WERI-Rb-1 (cell line): ENCODE data around the gene MYO7B.

ENCODE experiments used
- DNase-seq: peaks from one replicate; pipeline ENCODE4 v3.0.0-alpha.2; 2020
- H3K27ac ChIP-seq: fragments of 250-450 bp; sonication (Bioruptor Pico); 2 replicates; pipeline ENCODE4 v1.5.1; 2020; ENCODE audit warnings: mild to moderate bottlenecking, moderate library complexity
- H3K27me3 ChIP-seq: fragments of 250-450 bp; sonication (Bioruptor Pico); 2 replicates; pipeline ENCODE4 v1.5.1; 2021; ENCODE audit warnings: mild to moderate bottlenecking, low read depth, moderate library complexity; ENCODE audit not compliant: insufficient read depth, severe bottlenecking
- H3K36me3 ChIP-seq: fragments of 250-450 bp; sonication (Bioruptor Pico); 2 replicates; pipeline ENCODE4 v1.5.1; 2020; ENCODE audit warnings: mild to moderate bottlenecking, moderate library complexity
- H3K4me3 ChIP-seq: 2 replicates; pipeline ENCODE4 v1.5.1; 2011; ENCODE audit warnings: low read depth, mild to moderate bottlenecking, control low read depth, low read length
- H3K9me3 ChIP-seq: fragments of 250-450 bp; sonication (Bioruptor Pico); 2 replicates; pipeline ENCODE4 v1.5.1; 2021; ENCODE audit warnings: mild to moderate bottlenecking, moderate library complexity; ENCODE audit not compliant: severe bottlenecking
- TF ChIP-seq, protein P1 (sequence below): IDR thresholded peaks from 2 replicates; pipeline ENCODE4 v1.5.1; 2011; ENCODE audit warnings: low read depth, mild to moderate bottlenecking, control low read depth, inconsistent platforms, low read length

The MYO7B gene

DNA sequence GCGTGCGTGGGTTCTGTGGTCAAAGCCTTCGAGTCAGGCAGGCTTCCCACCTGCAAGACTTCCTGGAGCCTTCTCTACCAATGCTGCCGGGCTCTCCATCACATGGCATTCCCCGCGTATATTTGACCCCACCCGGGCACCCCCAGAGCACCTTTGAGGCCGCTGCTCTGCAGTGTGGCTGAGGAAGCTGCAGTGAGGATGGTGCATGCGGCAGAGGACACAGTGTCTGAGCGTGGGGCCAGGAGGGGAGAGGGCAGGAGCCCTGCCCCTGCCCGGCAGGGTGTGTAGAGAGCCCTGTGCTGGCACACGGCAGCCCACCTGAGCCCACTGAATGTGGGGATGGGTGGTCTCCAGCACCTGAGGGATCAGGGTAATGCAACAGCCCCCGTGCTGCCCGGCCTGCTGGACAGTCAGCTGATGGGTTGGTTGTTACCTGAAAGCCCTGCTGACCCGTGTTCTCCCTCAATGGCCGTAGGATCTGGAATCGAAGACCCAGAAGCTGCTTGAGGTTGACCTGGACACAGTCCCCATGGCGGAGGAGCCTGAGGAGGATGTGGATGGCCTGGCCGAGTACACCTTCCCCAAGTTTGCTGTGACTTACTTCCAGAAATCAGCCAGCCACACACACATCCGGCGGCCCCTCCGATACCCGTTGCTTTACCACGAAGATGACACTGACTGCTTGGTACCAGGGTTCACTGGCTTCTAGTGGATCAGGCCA, 73.7 kb downstream of the MYO7B start:
- Histone ChIP-seq H3K4me3 (no peak overlapping the region), H3K9me3 (peaks cover 9% of the 10 kb centered on the region), H3K27ac (no peak overlapping the region), H3K27me3 (no peaks in the 10 kb centered on the region), H3K36me3 (no peaks in the 10 kb centered on the region)
- DNase-seq = peak; percentile 5
- TF ChIP-seq, protein P1, sequence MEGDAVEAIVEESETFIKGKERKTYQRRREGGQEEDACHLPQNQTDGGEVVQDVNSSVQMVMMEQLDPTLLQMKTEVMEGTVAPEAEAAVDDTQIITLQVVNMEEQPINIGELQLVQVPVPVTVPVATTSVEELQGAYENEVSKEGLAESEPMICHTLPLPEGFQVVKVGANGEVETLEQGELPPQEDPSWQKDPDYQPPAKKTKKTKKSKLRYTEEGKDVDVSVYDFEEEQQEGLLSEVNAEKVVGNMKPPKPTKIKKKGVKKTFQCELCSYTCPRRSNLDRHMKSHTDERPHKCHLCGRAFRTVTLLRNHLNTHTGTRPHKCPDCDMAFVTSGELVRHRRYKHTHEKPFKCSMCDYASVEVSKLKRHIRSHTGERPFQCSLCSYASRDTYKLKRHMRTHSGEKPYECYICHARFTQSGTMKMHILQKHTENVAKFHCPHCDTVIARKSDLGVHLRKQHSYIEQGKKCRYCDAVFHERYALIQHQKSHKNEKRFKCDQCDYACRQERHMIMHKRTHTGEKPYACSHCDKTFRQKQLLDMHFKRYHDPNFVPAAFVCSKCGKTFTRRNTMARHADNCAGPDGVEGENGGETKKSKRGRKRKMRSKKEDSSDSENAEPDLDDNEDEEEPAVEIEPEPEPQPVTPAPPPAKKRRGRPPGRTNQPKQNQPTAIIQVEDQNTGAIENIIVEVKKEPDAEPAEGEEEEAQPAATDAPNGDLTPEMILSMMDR = no peak

DNA sequence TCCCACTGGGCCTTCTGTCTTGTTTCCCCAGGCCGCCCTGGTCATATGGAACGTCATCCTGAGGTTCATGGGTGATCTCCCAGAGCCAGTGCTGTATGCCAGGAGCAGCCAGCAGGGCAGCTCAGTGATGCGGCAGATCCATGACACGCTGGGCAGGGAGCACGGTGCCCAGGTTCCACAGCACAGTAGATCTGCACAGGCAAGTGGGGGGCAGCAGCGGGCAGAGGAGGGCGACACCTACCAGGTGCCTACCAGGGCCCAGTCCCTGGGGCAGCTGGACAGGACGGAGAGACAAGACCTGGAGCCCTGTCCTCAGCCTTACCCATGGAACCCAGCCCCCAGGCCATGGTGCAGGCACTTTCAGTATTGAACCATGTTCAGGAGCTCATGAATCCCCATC, 74.3 kb downstream of the MYO7B start:
- DNase-seq = peak; percentile 1
- H3K9me3 ChIP-seq = peaks cover 9% of the 10 kb centered on the region
- H3K36me3 ChIP-seq = no peaks in the 10 kb centered on the region
- no peaks in the 10 kb centered on the region for H3K27me3 ChIP-seq
- H3K27ac ChIP-seq = no peak overlapping the region
- TF ChIP-seq, protein P1 = no peak
- no peak overlapping the region for H3K4me3 ChIP-seq

DNA sequence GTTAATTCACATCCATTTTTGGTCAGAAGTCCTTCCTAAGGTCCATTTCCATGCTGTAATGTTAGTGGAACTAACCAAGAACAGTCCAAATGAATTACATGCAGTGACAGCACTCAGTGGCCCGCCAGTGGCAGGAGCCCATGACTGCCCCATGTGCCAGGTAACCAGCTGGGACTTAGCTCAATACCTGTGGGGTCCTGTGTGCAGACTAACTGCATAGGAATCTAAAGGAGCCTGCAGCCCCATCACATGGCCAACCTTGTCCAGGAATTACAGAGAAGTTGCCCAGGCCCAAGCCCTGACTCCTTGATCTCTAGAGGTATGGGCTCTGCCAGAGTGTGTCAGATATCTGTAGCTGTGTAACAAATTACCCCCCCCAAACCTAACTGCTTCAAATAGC, 75.1 kb downstream of the MYO7B start:
- peaks cover 9% of the 10 kb centered on the region for H3K9me3 ChIP-seq
- no peaks in the 10 kb centered on the region for H3K36me3 ChIP-seq
- TF ChIP-seq, protein P1 = no peak
- H3K27ac ChIP-seq = no peak overlapping the region
- no peak overlapping the region for H3K4me3 ChIP-seq
- DNase-seq = peak; percentile 0
- no peaks in the 10 kb centered on the region for H3K27me3 ChIP-seq

DNA sequence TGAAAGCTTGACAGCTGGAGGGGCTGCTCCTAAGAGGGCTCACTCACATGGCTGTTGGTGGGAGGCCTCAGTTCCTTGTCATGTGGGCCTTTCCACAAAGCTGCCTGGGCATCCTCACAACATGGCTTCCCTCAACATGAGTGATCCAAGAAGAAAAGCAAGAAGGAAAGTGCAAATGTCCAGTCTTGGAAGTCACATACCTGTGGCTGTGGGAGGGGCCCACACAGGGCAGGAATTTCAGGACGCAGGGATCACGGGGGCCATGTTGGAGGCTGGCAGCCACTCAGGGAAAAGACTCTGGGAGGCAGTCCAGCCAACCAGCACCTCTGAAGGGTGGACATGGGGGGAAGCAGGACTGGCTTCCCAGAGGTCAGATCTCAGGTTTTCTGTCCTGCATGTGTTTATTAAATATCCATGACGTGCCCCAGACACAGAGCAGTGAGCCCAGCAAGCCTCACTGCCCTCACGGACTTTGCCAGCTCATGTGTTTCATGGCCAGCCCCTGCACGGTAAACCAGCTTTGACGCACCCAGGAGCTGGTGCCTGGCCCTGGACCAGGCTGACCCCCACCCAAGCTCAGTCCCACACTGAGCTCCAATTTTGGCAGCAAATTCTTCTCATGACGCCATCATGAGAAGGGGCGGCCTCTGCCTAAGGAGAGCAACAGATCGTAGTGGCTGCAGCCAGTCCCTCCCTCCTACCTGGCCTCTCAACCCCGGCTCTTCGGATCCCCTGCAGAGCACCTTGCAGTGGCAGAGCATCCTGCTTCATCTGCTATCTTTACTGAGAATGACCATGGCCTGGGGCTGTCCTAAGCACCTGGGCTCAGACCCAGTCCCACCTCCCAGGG, 75.8 kb downstream of the MYO7B start:
- H3K27ac ChIP-seq = no peak overlapping the region
- no peaks in the 10 kb centered on the region for H3K27me3 ChIP-seq
- TF ChIP-seq, protein P1 = no peak
- peak; percentile 2 for DNase-seq
- H3K4me3 ChIP-seq = no peak overlapping the region
- no peaks in the 10 kb centered on the region for H3K36me3 ChIP-seq
- peaks cover 9% of the 10 kb centered on the region for H3K9me3 ChIP-seq

DNA sequence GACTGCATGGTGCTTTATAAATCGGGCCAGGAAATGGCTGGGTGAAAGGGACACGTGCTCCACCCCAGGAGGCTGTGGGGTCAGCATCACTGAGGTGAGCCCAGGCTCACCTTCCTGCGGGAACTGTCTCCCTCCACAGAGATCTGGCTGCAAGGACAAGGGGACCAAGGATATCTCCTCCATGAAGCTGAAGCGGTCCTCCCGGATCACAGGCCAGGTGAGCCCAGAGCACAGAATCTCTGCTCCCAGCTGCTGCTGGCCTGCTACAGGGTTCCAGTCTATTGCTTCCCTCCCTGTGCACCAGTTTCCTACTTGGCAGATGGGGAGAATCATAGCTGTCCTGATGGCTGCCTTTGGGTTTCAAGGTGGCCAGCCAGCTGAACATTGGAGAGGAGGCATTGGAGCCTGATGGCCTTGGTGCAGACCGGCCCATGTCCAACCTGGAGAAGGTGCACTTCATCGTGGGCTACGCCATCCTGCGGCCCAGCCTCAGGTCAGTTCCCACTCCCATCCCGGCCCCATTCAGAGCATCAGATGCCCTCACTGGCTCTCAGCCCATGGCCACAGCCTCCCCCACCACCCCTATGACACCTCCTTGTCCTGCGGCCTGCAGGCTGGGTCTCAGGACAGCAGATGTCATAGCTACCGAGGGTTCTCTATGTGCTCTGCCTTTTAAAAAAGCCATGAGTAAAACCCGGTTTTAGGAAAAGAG, 76.8 kb downstream of the MYO7B start:
- H3K27me3 ChIP-seq = no peaks in the 10 kb centered on the region
- no peak overlapping the region for H3K27ac ChIP-seq
- H3K4me3 ChIP-seq = no peak overlapping the region
- peak; percentile 2 for DNase-seq
- TF ChIP-seq, protein P1 = no peak
- no peaks in the 10 kb centered on the region for H3K36me3 ChIP-seq
- peaks cover 9% of the 10 kb centered on the region for H3K9me3 ChIP-seq
